Measurements from ENCODE around the gene ARMH2. TPM values are rescaled to one million over a fixed set of nuclear protein-coding genes. Genes with fewer than 3 reads are reported as not detected.

Gene ARMH2
- total RNA-seq, 4 donors from 2014 or later, result not detected

GRCh38 chr6:24844061-24844460, 45.3 kb upstream of the ARMH2 start:
- Histone ChIP-seq H3K4me1 (no peaks in the 10 kb centered on the region), H3K27me3 (no peaks in the 10 kb centered on the region), H3K9me3 (no peaks in the 10 kb centered on the region), H3K27ac (no peak overlapping the region), H3K4me3 (no peak overlapping the region), H3K36me3 (no peaks in the 10 kb centered on the region)
- intact Hi-C loops (cut with DNase I; ENCODE audit: low total_unique reads), result no loop called here
- TF ChIP-seq POLR2A (IDR thresholded peaks at IDR 0.05), result no peak
- TF ChIP-seq, protein P1, sequence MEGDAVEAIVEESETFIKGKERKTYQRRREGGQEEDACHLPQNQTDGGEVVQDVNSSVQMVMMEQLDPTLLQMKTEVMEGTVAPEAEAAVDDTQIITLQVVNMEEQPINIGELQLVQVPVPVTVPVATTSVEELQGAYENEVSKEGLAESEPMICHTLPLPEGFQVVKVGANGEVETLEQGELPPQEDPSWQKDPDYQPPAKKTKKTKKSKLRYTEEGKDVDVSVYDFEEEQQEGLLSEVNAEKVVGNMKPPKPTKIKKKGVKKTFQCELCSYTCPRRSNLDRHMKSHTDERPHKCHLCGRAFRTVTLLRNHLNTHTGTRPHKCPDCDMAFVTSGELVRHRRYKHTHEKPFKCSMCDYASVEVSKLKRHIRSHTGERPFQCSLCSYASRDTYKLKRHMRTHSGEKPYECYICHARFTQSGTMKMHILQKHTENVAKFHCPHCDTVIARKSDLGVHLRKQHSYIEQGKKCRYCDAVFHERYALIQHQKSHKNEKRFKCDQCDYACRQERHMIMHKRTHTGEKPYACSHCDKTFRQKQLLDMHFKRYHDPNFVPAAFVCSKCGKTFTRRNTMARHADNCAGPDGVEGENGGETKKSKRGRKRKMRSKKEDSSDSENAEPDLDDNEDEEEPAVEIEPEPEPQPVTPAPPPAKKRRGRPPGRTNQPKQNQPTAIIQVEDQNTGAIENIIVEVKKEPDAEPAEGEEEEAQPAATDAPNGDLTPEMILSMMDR (IDR thresholded peaks at IDR 0.05), result no peak
- no peak for DNase-seq

DNA sequence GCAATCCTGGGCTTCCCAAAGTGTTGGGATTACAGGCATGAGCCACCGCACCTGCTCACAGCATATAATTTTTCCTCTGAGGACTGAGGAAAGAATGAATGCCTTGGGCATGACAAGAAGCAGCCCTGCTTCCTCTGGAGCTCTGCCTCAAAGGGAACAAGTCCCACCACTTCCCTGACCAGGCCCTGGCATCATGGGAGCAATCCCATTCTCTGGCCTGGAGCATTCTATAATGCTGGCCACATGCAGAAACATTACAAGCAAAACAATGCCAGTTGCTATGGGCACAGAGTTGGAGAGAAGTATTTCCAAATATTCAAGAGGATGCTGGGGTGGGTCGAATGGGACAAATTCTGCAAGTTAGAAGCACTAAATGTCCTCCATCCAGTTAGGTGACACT, 41.5 kb upstream of the ARMH2 start:
- Histone ChIP-seq H3K36me3 (no peaks in the 10 kb centered on the region), H3K4me1 (no peaks in the 10 kb centered on the region), H3K27me3 (no peaks in the 10 kb centered on the region), H3K9me3 (no peaks in the 10 kb centered on the region), H3K4me3 (no peak overlapping the region), H3K27ac (no peak overlapping the region)
- intact Hi-C loops (cut with DNase I; ENCODE audit: low total_unique reads), result no loop called here
- no peak for TF ChIP-seq POLR2A (IDR thresholded peaks at IDR 0.05)
- TF ChIP-seq, protein P1 (IDR thresholded peaks at IDR 0.05), result no peak
- DNase-seq, result no peak

DNA sequence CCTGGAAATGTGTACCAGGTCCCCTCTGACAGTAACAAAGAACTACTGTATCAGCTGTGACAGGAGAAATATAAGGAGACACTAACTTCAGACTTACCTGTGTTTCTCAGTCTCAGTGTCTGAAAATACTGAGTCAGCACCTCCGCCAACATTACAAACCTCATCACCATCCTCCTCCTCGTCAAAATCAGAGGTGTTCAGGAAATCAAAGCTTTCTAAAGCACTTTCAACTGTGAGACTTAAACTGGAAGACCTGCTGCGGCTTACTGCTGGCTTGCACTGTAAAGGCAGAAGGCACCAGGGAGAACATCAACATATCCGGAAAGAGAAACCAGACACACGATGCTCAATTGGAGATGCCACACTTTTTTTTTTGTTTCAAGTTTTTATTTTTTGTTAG, 40.3 kb upstream of the ARMH2 start:
- no peaks in the 10 kb centered on the region for H3K4me1 ChIP-seq
- TF ChIP-seq, protein P1 (IDR thresholded peaks at IDR 0.05), result no peak
- no peak for TF ChIP-seq POLR2A (IDR thresholded peaks at IDR 0.05)
- intact Hi-C loops (cut with DNase I; ENCODE audit: low total_unique reads), result no loop called here
- no peak for DNase-seq
- no peak overlapping the region for H3K27ac ChIP-seq
- H3K36me3 ChIP-seq, result no peaks in the 10 kb centered on the region
- no peaks in the 10 kb centered on the region for H3K27me3 ChIP-seq
- H3K4me3 ChIP-seq, result no peak overlapping the region
- H3K9me3 ChIP-seq, result no peaks in the 10 kb centered on the region

DNA sequence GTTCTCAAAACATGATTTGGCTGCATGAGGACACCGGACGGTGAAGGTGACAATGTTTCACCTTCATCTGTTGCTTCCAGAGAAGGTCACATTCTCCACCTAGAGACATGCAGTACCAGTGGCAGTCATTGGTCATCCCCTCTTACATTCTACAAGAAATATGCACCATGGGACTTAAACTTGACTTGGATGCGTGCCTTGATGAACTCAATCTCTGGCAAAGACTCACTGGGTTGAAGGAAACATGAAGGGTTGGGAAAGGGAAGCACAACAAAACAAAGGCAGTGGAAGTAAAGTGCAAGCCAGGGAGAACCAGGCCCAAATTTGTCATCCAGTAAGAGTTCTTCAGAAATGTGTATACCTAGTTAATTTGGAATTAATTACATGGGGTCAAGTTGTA, 39.4 kb upstream of the ARMH2 start:
- H3K4me1 ChIP-seq, result no peaks in the 10 kb centered on the region
- no peak for DNase-seq
- TF ChIP-seq, protein P1 (IDR thresholded peaks at IDR 0.05), result no peak
- no peak for TF ChIP-seq POLR2A (IDR thresholded peaks at IDR 0.05)
- no peaks in the 10 kb centered on the region for H3K9me3 ChIP-seq
- no peak overlapping the region for H3K27ac ChIP-seq
- H3K4me3 ChIP-seq, result no peak overlapping the region
- no peaks in the 10 kb centered on the region for H3K36me3 ChIP-seq
- no peaks in the 10 kb centered on the region for H3K27me3 ChIP-seq
- intact Hi-C loops (cut with DNase I; ENCODE audit: low total_unique reads), result no loop called here

- H3K4me3 ChIP-seq, result no peak overlapping the region
- H3K36me3 ChIP-seq, result no peaks in the 10 kb centered on the region
- intact Hi-C loops (cut with DNase I; ENCODE audit: low total_unique reads), result no loop called here
- TF ChIP-seq POLR2A (IDR thresholded peaks at IDR 0.05), result no peak
- TF ChIP-seq, protein P1 (IDR thresholded peaks at IDR 0.05), result no peak
- peak overlapping the region; percentile 55 to 73 for H3K27ac ChIP-seq
- H3K27me3 ChIP-seq, result no peaks in the 10 kb centered on the region
- no peak for DNase-seq
- no peaks in the 10 kb centered on the region for H3K9me3 ChIP-seq
- no peaks in the 10 kb centered on the region for H3K4me1 ChIP-seq
Measured at GRCh38 chr6:24836109-24836508, 37.4 kb upstream of the ARMH2 start.
